GM12878 (cell line): ENCODE results near the gene CDK2. TPM values are rescaled to one million over a fixed set of nuclear protein-coding genes. Genes with fewer than 3 reads are reported as not detected.

Experiments
- ATAC-seq: fragments of 200-7000 bp; cut with Tn5 transposase; 3 replicates; pipeline ENCODE4 v1.9.1; 2020; ENCODE audit warnings: mild to moderate bottlenecking, moderate library complexity
- BruUV-seq: library from RNA; stranded (reverse); fragments of 400-500 nt; replicated peaks from 2 replicates; lab custom pipeline; 2021; lab: Mats Ljungman, UMichigan
- CTCF ChIA-PET: fragments of 300-600 bp; sonication (Branson Sonifier 250); formaldehyde crosslinking; extraction: SDS; loops from one replicate; lab custom pipeline; 2021; ENCODE audit warnings: inconsistent platforms; lab: Yijun Ruan, JAX
- POLR2A ChIA-PET: fragments of 350-600 bp; formaldehyde crosslinking; extraction: SDS; loops from one replicate; lab custom pipeline; 2021; ENCODE audit warnings: inconsistent platforms; lab: Charles Lee
- RAD21 ChIA-PET: fragments of 300-600 bp; sonication (Branson Sonifier 250); formaldehyde crosslinking; loops from one replicate; lab custom pipeline; 2023; ENCODE audit warnings: antibody characterized with exemption; ENCODE audit not compliant: unreplicated experiment; lab: Charles Lee
- SMC1A ChIA-PET: fragments of 300-600 bp; sonication (Branson Sonifier 250); formaldehyde crosslinking; loops from one replicate; lab custom pipeline; 2023; ENCODE audit not compliant: unreplicated experiment, uncharacterized antibody; lab: Charles Lee
- DNase-seq: peaks from one replicate; pipeline ENCODE4 v3.0.0-alpha.2; 2011; ENCODE audit warnings: low read depth, low spot score
- FAIRE-seq: peaks from 3 replicates; lab custom pipeline; 2011; peaks lifted over from hg19 to GRCh38; lab: Jason Lieb, UNC
- H2AFZ ChIP-seq: 2 replicates; pipeline ENCODE4 v1.6.0; 2011; ENCODE audit warnings: low read depth, low read length, control low read depth; ENCODE audit not compliant: control insufficient read depth
- H3K27ac ChIP-seq: 2 replicates; pipeline ENCODE4 v1.5.1; 2011; ENCODE audit warnings: control low read depth; ENCODE audit not compliant: control insufficient read depth, insufficient read depth
- H3K27me3 ChIP-seq, 2 experiments: replicated peaks in 1 of 2; 2 replicates each; pipeline versions ENCODE4 v1.6.0 to v1.6.1; 2011; ENCODE audit warnings: low read length in 1 of 2; ENCODE audit not compliant: control insufficient read depth in 2 of 2, insufficient read depth in 2 of 2
- H3K36me3 ChIP-seq, 2 experiments: 2 replicates each; pipeline ENCODE4 v1.5.1; 2011; ENCODE audit warnings: low read length in 1 of 2; ENCODE audit not compliant: control insufficient read depth in 2 of 2, insufficient read depth in 2 of 2
- H3K4me1 ChIP-seq: 2 replicates; pipeline ENCODE4 v1.6.1; 2011; ENCODE audit warnings: mild to moderate bottlenecking, low read length, moderate library complexity, mixed read lengths; ENCODE audit not compliant: control insufficient read depth, insufficient read depth
- H3K4me2 ChIP-seq: 2 replicates; pipeline ENCODE4 v1.6.0; 2011; ENCODE audit warnings: control low read depth; ENCODE audit not compliant: control insufficient read depth, insufficient read depth
- H3K4me3 ChIP-seq: fragments of 200-600 bp; sonication (generic); 2 replicates; pipeline ENCODE4 v1.5.1; 2016
- H3K79me2 ChIP-seq: 2 replicates; pipeline ENCODE4 v1.6.0; 2011; ENCODE audit warnings: low read length; ENCODE audit not compliant: control insufficient read depth, insufficient read depth
- H3K9ac ChIP-seq: 2 replicates; pipeline ENCODE4 v1.8.0; 2011; ENCODE audit warnings: low read length, control low read depth, mixed read lengths; ENCODE audit not compliant: control insufficient read depth, insufficient read depth
- H3K9me3 ChIP-seq: replicated peaks from 3 replicates; pipeline ENCODE4 v1.5.1; 2011; ENCODE audit warnings: mild to moderate bottlenecking, low read length; ENCODE audit not compliant: control insufficient read depth, insufficient read depth
- H4K20me1 ChIP-seq: 2 replicates; pipeline ENCODE4 v1.6.0; 2011; ENCODE audit not compliant: control insufficient read depth, insufficient read depth
- CUX1 ChIP-seq: IDR thresholded peaks from 2 replicates; pipeline ENCODE4 v1.6.1; 2012; ENCODE audit warnings: improper control_type of control experiment, low read depth, low read length; ENCODE audit not compliant: insufficient replicate concordance
- ETV6 ChIP-seq, 2 experiments: fragments of 450-650 bp in 1 of 2; IDR thresholded peaks in 1 of 2; conservative IDR thresholded peaks in 1 of 2; 2 replicates each; pipeline ENCODE4 v1.6.1; 2014; ENCODE audit warnings: antibody characterized with exemption in 1 of 2, borderline replicate concordance in 1 of 2, low read depth in 1 of 2, mild to moderate bottlenecking in 1 of 2, moderate library complexity in 1 of 2
- HDGF ChIP-seq: fragments of 450-650 bp; IDR thresholded peaks from 2 replicates; pipeline ENCODE4 v1.6.1; 2016; ENCODE audit warnings: antibody characterized with exemption
- IKZF1 ChIP-seq: fragments of 450-650 bp; conservative IDR thresholded peaks from 2 replicates; pipeline ENCODE4 v1.6.1; 2017; ENCODE audit warnings: antibody characterized with exemption, mild to moderate bottlenecking
- KLF5 ChIP-seq: fragments of 450-650 bp; IDR thresholded peaks from 2 replicates; pipeline ENCODE4 v1.6.1; 2014; ENCODE audit warnings: mild to moderate bottlenecking; ENCODE audit not compliant: partially characterized antibody
- LARP7 ChIP-seq: fragments of 450-650 bp; IDR thresholded peaks from 2 replicates; pipeline ENCODE4 v1.6.1; 2017; ENCODE audit warnings: mild to moderate bottlenecking
- NFYA ChIP-seq: IDR thresholded peaks from 2 replicates; pipeline ENCODE4 v1.6.1; 2011; ENCODE audit warnings: low read depth, mild to moderate bottlenecking, low read length, improper control_type of control experiment, borderline replicate concordance
- PAX5 ChIP-seq: IDR thresholded peaks from 2 replicates; pipeline ENCODE4 v1.6.1; 2011; ENCODE audit warnings: low read depth, low read length, borderline replicate concordance
- POLR2AphosphoS2 ChIP-seq: IDR thresholded peaks from 2 replicates; pipeline ENCODE4 v1.6.1; 2011; ENCODE audit warnings: low read depth, mild to moderate bottlenecking, low read length, improper control_type of control experiment, moderate library complexity
- PRDM15 ChIP-seq: fragments of 450-650 bp; formaldehyde crosslinking; IDR thresholded peaks from 2 replicates; pipeline ENCODE4 v1.4.0; 2020; ENCODE audit warnings: mild to moderate bottlenecking, moderate library complexity
- RBBP5 ChIP-seq: fragments of 200-600 bp; sonication (generic); conservative IDR thresholded peaks from 2 replicates; pipeline ENCODE4 v1.6.1; 2016
- RFX5 ChIP-seq: IDR thresholded peaks from 2 replicates; pipeline ENCODE4 v1.6.1; 2011; ENCODE audit warnings: low read depth, low read length, improper control_type of control experiment
- RUNX3 ChIP-seq: IDR thresholded peaks from 2 replicates; pipeline ENCODE4 v1.6.1; 2012; ENCODE audit warnings: low read length, inconsistent platforms
- STAT1 ChIP-seq: fragments of 450-650 bp; conservative IDR thresholded peaks from 2 replicates; pipeline ENCODE4 v1.6.1; 2014; ENCODE audit warnings: antibody characterized with exemption, mild to moderate bottlenecking
- TCF3 ChIP-seq: IDR thresholded peaks from 2 replicates; pipeline ENCODE4 v1.6.1; 2012; ENCODE audit warnings: low read depth, mild to moderate bottlenecking, low read length, borderline replicate concordance; ENCODE audit not compliant: insufficient read depth
- WGBS: methylation state at CpG from one replicate; pipeline ENCODE4 v1.1.6; 2016; ENCODE audit warnings: low lambda C conversion rate; ENCODE audit not compliant: insufficient replicate concordance, insufficient coverage; ENCODE audit errors: missing lambda C conversion rate; 5-methylcytosine and 5-hydroxymethylcytosine counted together
- in situ Hi-C: fragments of 300-500 bp; cut with MboI; formaldehyde crosslinking; loops from 9 replicates; pipeline ENCODE4 v1.14.3; 2018; ENCODE audit warnings: mixed read lengths
- intact Hi-C: fragments of 100-400 bp; cut with micrococcal nuclease; formaldehyde crosslinking; loops from one replicate; pipeline ENCODE4 v1.14.2; 2022; ENCODE audit not compliant: unreplicated experiment
- polyA plus RNA-seq, 11 experiments: library from polyadenylated mRNA; depleted of rRNA in 4 of 11; unstranded in 6 of 11; stranded (reverse) in 5 of 11; fragments of >200 nt; fragmentation: Nextera tagmentation in 4 of 11; fragmentation: Illumina TruSeq in 1 of 11; extraction: Ambion mirVana in 4 of 11; extraction: Trizol in 1 of 11; gene quantifications; 1 replicate in 1 of 11; 2 replicates in 10 of 11; pipeline versions ENCODE4 v1.2.1 to v1.2.3, GENCODE V29; 2011 to 2016; ENCODE audit warnings: inconsistent platforms in 2 of 11, missing spikeins in 2 of 11, low read depth in 1 of 11
- total RNA-seq, 4 experiments: library from RNA; depleted of rRNA in 3 of 4; stranded (reverse); fragments of >200 nt in 3 of 4; fragmentation: Illumina TruSeq in 1 of 4; extraction: Trizol in 1 of 4; gene quantifications; 2 replicates each; pipeline versions ENCODE4 v1.2.1 to v1.2.3, GENCODE V29; 2013 to 2021

CDK2 gene
- total and polyA plus RNA-seq, 10 of the 15 experiments (the other 5 are each of a cell fraction or from before 2014, with no cell fraction given): 13.1 to 138 (median 82.2) TPM

DNA sequence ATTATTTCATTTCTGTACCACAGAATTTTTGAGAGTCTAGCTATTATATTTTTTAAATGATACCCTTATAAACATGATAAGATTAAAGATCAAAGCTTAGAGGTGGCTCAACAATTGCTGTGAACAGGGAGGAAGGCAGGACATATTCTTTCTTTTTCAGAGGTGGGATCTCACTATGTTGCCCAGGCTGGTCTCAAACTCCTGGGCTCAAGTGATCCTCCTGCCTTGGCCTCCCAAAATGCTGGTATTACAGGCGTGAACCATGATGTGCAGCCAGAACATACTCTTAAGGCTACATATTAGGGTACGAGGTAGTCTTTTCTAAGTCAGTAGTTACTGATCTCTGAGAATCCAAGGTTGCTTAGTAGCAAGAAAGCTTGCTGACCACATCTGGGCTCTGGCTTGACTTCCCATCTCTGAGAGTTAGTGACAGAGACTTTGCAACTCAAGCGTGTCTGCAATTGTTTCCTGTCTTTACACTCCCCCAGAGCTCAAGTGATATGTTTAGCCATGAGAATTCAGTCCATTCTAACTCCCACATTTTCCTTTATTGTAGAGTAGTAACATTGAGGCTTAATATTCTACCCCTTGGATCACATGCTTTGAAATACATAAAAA is 15.8 kb downstream of the CDK2 start:
- Histone ChIP-seq H3K79me2 (peaks cover 7% of the 10 kb centered on the region), H2AFZ (no peak overlapping the region), H3K9ac (no peak overlapping the region; the same call in 1 of the 2 replicates), H3K9me3 (no peaks in the 10 kb centered on the region), H3K4me3 (0 out of 2 replicates have a peak overlapping the region, but pooled peaks have one; percentile 12), H3K36me3 (peaks cover 0 to 13% of the 10 kb centered on the region in 2 experiments; a peak in 3 of 4 replicates), H3K27me3 (no peaks in the 10 kb centered on the region), H3K4me1 (peaks cover 16% of the 10 kb centered on the region), H3K27ac (peak overlapping the region; percentile 38), H3K4me2 (peak overlapping the region; percentile 31), H4K20me1 (no peaks in the 10 kb centered on the region)
- CTCF ChIA-PET: interaction anchor here (0.6 to 4.2 kb wide), 14 partner anchors 8 to 1207 kb away, joined by 3 to 45 read pairs (median 5); partner anchors contain the start of genes RAB5B and SUOX
- in situ Hi-C loops (no loop called here), intact Hi-C loops (no loop called here)
- DNase-seq (peak; percentile 60), ATAC-seq (peak; percentile 96), FAIRE-seq (peak; percentile 84)
- no TSS peak for BruUV-seq
- POLR2A ChIA-PET: interaction anchor here (0.5 to 5.6 kb wide), 16 partner anchors 9 to 240 kb away, joined by 3 to 85 read pairs (median 4); partner anchors contain the start of genes DGKA, RAB5B and SUOX
- SMC1A ChIA-PET: interaction anchor here (0.7 to 3.0 kb wide), 18 partner anchors 9 to 654 kb away, joined by 3 to 37 read pairs (median 4); partner anchors contain the start of genes ORMDL2, RAB5B, SARNP and SUOX
- RAD21 ChIA-PET: interaction anchor here (0.5 to 6.4 kb wide), 13 partner anchors 8 to 244 kb away, joined by 3 to 56 read pairs (median 4); partner anchors contain the start of genes DNAJC14, RAB5B and SUOX
- WGBS: 18% methylated on average over 3 of the region's 3 CpGs
- TF ChIP-seq PRDM15 (no peak), ETV6 (conservative IDR thresholded peaks at IDR 0.05 in 1 of 2, IDR thresholded peaks at IDR 0.05 in 1 of 2; ENCODE audit: borderline replicate concordance in 1 of 2, low read depth in 1 of 2) (no peak), RBBP5 (no peak), CUX1 (peak; percentile 50), RFX5 (no peak), PAX5 (peak; percentile 66; the same call in 1 of the 2 replicates), IKZF1 (peak; percentile 19; the same call in 1 of the 2 replicates), TCF3 (no peak), STAT1 (no peak), KLF5 (no peak), POLR2AphosphoS2 (no peak), HDGF (no peak), LARP7 (no peak), NFYA (no peak), RUNX3 (peak; percentile 71)
